Measurements from ENCODE around the gene LIN7B. TPM values are rescaled to one million over a fixed set of nuclear protein-coding genes. Genes with fewer than 3 reads are reported as not detected.

LIN7B gene
- total RNA-seq, 1 experiment from 2014 or later = 4.2 TPM

- Mint-ChIP-seq H3K4me3 (no peak overlapping the region), H3K27me3 (ENCODE audit: low read depth) (peaks cover 54% of the 10 kb centered on the region), H3K9me3 (peaks cover 0 to 6% of the 10 kb centered on the region in 2 experiments; a peak in 3 of 5 replicates), H3K36me3 (ENCODE audit: insufficient read depth in 1 of 3, low read depth in 3 of 3) (peaks cover 0 to 10% (median 0%) of the 10 kb centered on the region in 3 experiments; a peak in 3 of 7 replicates), H3K27ac (no peak overlapping the region), H3K4me1 (peaks cover 20 to 50% of the 10 kb centered on the region in 2 experiments)
- Histone ChIP-seq H4K5ac (ENCODE audit: insufficient read length, low read depth, low read length) (no peak overlapping the region), H3K14ac (ENCODE audit: insufficient read depth, low read length) (no peak overlapping the region), H3K4me2 (ENCODE audit: insufficient read depth, insufficient read length, low read length) (no peak overlapping the region), H3K23me2 (ENCODE audit: insufficient read length, low read depth, low read length, poor library complexity, severe bottlenecking) (peaks cover 27% of the 10 kb centered on the region), H3K79me1 (ENCODE audit: insufficient read depth, low read depth, low read length, poor library complexity, severe bottlenecking) (no peaks in the 10 kb centered on the region), H3K56ac (ENCODE audit: insufficient read length, low read depth, low read length) (no peak overlapping the region), H4K91ac (ENCODE audit: insufficient read length, low read depth, low read length) (no peak overlapping the region), H2BK12ac (ENCODE audit: insufficient read length, low read depth, low read length) (no peak overlapping the region), H2BK120ac (ENCODE audit: low read depth, low read length, poor library complexity, severe bottlenecking) (no peak overlapping the region), H3K27me3 (ENCODE audit: insufficient read depth, low read length) (no peaks in the 10 kb centered on the region; the same call in 1 of the 2 replicates), H2BK15ac (ENCODE audit: low read depth, low read length) (no peak overlapping the region), H2BK5ac (ENCODE audit: insufficient read length, low read length) (no peak overlapping the region), H3K18ac (ENCODE audit: insufficient read length, low read depth, low read length) (no peak overlapping the region), H3K23ac (ENCODE audit: insufficient read length, low read depth, low read length) (no peak overlapping the region), H2AFZ (ENCODE audit: low read length) (no peak overlapping the region), H3K79me2 (ENCODE audit: insufficient read depth, low read length) (no peaks in the 10 kb centered on the region), H3K9me3 (ENCODE audit: control insufficient read depth, low read depth, low read length) (no peaks in the 10 kb centered on the region), H3K27ac (ENCODE audit: insufficient read length, low read depth, low read length) (no peak overlapping the region), H2AK5ac (ENCODE audit: insufficient read length, low read length) (no peak overlapping the region), H4K20me1 (ENCODE audit: control insufficient read depth, insufficient read depth, insufficient read length) (no peaks in the 10 kb centered on the region), H4K8ac (replicated peaks; ENCODE audit: insufficient read length, low read depth, low read length) (no peak overlapping the region), H3T11ph (ENCODE audit: low read length) (no peak overlapping the region), H3K4me1 (ENCODE audit: insufficient read depth, low read length) (peaks cover 7% of the 10 kb centered on the region; the same call in 1 of the 2 replicates), H3K4ac (ENCODE audit: low read depth, low read length) (no peak overlapping the region), H2BK20ac (ENCODE audit: low read depth, low read length, poor library complexity, severe bottlenecking) (no peak overlapping the region), H3K9ac (ENCODE audit: extremely low read depth, insufficient read length, low read length) (no peak overlapping the region)
- DNase-seq = no peak
- no peak for TF ChIP-seq CTCF (conservative IDR thresholded peaks at IDR 0.05)
- WGBS (ENCODE audit: extremely low coverage, insufficient read length, low lambda C conversion rate) = no CpG with 5 or more reads among the region's 6 CpGs
Measured at GRCh38 chr19:49154279-49154678, 40.1 kb downstream of the LIN7B start.

All from H9 (cell line).